Measurements from ENCODE around the gene LRRC14B.

Gene LRRC14B

GRCh38 chr5:176296-176823 is 14.9 kb upstream of the LRRC14B start:
- DNase-seq = no peak

- no peak for DNase-seq
Observed at GRCh38 chr5:178110-178509, 13.2 kb upstream of the LRRC14B start.

DNA sequence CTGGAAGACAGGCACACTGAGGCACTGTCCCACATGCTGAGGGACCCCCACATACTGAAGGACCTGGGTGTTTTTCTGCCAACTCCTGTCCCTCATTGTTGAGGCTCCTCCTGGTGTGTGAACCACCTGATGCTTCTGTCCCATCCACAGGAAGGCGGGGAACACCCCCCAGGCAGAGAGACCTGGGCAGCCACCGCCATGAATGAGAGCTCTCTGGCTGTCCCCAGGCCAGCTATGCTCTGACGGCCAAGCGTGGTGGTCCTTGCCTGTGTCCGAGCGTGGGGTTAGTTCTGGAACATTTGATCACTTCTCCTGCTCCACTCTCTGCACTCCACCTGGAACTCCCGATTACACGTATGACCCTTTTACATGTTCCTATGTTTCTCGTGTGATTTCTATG is 11.9 kb upstream of the LRRC14B start:
- no peak for DNase-seq

DNA sequence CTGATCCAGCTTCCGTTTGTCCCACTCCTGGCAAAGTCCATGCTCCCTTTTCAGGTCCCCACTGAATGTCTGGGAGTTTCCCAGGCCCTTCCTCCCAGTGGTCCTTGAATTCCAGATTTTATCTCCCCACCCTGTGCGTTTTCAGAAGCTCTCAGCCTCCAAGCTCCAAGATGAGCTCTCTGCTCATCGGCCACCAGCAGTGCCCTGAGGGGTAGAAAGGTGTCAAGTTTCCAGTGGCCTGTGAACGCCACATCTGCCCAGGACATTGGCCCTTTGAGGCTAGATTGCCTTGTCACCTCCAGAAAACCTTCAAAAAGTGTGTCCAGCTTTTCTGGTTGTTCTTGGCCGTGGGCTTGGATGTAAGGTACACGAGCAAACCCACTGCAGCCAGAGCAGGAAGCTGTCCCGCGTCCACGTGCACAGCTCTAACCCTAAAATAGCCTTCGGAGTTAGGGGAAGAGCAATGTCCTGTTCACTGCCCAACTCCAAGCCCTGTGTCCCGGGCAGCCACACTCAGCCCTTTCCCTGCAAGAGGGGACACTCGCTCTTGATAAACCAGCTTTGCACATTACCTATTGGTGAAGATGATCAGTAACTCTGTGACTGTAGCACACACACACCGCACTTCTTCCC is 10.9 kb upstream of the LRRC14B start:
- DNase-seq = no peak

GRCh38 chr5:181160-181559 is 10.1 kb upstream of the LRRC14B start:
- no peak for DNase-seq

DNA sequence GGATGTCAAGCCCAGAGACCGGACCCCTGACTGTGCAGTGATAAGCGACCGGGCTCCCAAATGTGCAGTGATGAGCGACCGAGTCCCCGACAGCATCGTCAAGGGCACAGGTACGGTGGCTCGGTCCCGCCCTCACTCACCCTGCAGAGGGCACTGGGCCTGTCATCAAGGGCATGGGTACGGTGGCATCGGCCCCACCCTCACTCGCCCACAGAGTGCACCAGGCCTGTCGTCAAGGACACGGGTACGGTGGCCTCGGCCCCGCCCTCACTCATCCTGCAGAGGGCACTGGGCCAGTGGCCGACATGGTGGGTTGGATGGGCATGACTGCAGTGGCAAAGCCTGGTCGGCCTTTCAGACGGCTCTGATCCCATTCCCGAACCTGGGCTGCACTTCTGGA is 9.7 kb upstream of the LRRC14B start:
- no peak for DNase-seq

DNA sequence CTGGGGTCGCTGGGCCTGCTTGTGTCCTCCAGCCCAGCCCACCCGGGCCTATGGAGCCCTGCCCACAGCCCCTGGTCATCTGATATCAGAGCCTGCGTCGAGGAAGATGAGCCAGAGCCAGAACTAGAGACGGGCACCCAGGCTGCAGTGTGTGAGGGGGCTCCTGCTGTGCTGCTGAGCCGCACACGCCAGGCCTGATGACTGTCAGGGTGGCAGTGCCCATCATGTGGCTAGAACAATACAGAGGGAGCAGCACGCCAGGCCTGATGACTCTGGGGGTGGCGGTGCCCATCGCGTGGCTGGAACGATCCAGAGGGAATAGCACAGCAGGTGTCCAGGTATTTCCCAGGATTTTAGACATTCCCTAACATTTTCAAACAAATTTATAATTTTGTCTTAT is 9.2 kb upstream of the LRRC14B start:
- DNase-seq = no peak

- no peak for DNase-seq
Observed at GRCh38 chr5:184471-184870, 6.8 kb upstream of the LRRC14B start.

DNA sequence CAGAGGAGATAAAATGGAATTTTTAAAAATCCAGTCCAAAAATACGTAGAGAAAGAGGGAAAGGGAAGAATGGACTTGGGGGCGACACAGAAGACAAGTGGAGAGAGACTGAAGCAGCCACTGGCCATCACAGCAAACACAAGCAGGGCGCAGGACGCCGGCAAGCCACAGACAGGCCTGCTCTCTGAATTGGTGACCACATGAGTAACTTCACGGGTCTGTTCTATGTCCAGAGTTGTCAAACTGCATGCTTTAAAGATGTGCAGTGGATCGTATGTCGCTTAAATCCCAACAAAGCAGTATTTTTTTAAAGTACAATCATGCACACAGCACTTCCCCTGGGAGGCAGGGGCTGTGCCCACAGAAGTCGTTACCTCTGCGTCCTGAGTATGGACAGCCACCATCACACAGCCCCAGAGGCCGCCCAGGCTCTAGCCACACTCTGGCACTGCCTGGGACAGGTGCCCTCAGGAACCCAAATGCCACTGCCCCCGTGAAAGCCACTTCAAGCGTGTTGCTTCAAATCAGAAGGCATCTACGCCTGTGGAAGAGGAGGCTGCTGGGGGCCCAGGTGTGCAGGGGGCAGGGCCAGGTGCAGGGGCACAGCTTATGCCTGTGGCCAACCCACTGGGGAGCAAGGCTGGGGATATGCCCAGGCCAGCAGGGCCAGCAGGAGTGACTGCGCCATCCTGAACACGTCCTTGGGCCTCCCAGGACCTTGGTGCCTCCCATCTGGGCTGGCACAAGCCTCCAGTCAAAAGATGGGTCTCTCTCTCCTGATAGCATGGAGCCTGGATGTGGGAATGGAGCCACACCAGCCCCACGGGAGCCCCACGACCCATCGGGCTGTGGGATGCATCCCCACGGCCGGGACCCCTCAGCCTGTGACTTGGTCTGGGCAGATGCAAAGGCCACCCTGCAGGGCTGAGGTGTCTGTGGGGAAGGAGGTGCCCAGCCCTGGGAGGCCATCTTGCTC is 5.9 kb upstream of the LRRC14B start:
- DNase-seq = no peak

- no peak for DNase-seq
Observed at GRCh38 chr5:186091-187041, 4.9 kb upstream of the LRRC14B start.

GRCh38 chr5:187042-187431 is 4.3 kb upstream of the LRRC14B start:
- no peak for DNase-seq

DNA sequence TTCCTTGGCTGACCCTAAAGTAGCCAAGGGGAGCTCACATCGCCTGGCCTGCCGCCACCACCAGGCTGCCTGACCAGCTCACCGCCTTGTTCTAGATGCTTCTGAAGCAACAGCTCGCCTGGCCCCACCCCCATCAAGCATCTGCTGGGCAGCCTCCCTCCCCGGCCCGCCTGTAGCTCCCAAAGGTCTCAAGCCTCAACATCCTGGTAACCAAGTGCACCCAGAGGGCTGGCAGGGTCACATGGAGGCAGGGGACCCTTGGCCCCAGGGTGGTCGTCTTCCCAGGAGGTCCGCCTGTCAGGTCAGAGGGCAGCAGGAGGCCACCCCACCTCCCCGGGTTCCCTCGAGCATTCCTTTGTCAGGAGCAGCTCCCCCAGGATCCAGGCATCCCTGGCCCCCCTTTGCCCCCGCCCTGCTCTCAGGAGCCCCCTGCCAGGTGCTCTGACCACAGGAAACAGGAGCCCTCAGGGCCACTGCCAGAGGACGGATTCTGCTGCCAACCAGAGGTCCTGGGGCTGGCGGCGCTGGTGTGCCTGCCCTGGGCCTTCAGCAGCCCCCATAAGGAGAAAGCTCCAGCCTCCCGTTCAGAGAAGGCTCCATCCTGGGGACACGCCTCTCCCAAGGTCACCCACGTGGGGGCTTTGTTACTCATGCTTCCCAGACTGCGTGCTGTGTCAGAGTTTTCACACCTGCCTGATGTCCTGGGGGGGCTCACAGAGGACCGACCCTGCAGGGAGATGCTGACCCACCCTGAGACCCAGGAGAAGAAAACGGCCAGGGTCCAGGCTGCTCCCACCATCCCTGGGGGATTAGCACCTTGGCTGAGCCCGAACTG is 3.5 kb upstream of the LRRC14B start:
- no peak for DNase-seq

- DNase-seq = peak; percentile 26
Observed at GRCh38 chr5:188488-189481, 2.5 kb upstream of the LRRC14B start.

DNA sequence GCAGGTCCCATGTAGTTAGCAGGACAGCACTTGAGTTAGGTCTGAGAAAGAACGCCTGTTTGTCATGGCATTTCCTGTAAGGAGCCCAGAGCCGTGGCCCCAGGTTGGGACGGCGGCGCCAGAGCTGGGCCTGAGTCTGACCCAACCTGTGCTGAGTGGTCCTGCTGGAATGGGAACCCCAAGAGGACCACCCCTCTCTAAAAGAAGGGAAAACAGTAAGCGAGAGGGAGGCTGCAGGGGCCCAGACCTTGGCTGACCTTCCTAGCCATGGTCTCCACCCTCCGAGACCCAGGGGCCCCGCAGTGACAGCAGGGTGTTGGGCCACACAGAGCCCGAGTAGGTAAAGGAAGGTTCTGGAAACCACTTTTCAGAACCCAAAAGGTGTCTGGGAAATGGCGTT is 1.8 kb upstream of the LRRC14B start:
- DNase-seq = no peak

- no peak for DNase-seq
Observed at GRCh38 chr5:189976-190365, 1.3 kb upstream of the LRRC14B start.

DNA sequence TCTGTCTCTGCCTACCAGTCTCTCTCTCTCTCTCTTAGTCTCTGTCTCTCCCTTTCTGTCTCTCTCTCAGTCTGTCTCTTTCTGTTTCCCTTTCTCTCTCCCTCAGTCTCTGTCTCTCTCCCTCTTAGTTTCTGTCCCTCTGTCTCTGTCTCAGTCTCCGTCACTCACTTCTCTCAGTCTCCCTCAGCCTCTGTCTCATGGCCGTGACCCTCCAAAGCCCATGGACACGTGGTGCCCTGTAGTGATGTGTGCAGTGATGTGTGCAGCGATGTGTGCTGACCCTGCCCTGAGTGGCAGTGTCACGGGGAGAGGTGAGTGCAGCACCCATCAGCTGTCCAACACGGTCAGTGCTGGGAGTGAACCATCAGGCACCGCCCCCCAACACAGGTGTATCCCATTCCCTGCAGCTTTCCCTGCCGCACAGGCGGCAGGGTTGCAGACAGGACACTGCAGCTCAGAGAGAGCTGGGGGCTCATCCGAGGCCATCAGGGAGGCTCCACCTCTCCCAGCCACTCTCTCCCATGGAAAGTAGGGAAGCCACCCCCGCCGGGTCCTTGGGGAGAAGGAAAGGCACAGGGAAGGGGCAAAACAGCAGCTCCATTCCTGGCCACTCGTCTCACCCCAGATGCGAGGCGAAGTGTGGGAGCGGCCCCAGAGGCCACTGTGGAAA is 794 bp upstream of the LRRC14B start:
- no peak for DNase-seq

DNA sequence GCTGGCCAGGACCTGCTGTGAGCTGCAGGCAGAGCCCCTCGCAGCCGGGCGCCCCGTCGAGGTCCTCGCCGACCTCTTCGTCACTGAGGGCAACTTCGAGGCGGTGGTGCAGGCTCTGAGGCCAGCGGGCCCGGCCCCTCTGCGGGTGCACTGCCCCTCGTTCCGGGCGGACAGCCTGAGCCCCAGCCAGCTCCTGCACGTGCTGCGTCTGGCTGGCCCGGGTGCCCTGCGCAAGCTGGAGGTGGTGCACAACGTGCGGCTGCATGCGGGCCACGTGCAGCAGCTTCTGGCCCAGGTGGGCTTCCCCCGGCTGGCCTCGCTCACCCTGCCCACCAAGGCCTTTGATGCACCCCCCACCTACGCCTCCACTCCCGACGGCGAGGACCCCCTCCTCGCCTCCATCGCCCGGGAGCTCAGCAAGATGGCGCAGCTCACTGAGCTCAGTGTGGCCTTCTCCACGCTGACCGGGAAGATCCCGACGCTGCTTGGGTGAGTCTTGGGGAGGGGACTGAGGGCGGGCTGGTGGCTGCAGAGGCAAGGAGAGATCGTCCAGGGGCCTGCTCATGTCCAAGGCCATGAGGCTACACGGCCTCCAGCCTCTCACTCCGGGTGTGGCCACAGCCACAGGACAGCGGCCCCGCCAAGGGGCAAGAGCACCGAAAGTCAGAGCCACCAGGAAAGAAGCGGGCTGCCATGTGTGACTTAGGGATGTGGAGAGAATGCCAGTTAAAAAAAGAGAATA is 825 bp downstream of the LRRC14B start:
- DNase-seq = no peak

- no peak for DNase-seq
Observed at GRCh38 chr5:192691-192969, 1.3 kb downstream of the LRRC14B start.

DNA sequence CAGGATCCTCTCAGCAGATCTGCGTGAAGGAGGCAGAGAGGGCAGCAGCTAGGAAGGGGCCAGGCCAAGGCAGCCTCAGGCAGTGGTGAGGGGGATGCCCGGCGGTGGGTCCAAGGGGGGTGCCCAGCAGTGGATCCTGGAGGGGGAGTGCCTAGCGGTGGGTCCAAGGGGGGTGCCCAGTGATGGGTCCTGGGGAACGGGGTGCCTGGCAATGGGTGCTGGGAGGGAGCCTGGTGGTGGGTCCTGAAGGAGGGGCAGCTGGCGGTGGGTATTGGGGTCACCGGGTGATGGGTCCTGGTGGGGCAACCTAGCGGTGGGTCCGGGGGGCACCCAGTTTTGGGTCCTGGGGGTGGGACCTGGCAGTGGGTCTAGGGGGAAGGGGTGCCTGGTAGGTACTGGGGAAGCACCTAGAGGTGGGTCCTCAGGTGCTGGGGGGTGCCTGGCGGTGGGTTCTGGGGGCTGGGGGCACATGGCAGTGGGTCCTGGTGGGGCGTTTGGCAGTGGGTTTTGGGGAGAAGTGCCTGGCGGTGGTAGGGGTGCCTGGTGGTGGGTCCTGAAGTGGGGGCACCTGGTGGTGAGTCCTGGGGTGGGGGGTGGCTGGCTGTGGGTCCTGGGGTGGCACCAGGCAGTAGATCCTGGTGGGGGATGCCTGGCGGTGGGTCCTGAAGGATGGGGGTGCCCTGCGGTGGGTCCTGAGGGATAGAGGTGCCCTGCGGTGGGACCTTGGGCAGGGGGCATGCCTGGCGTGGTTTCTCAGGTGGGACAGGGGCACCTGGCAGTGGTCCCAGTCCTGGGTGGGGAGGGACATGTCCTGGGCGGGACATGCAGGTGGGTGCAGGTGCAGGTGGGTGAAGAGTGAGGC is 1.9 kb downstream of the LRRC14B start:
- DNase-seq = no peak
